Epithelial cell of esophagus (primary cell): Measurements from ENCODE around the gene PSMD10.
A peak's percentile ranks its signal among the peaks of the same experiment; 100 is the strongest.

Source experiments
- DNase-seq: peaks from one replicate; pipeline ENCODE4 v3.0.0; 2010; ENCODE audit warnings: low read depth
- H3K4me3 ChIP-seq: 2 replicates; pipeline ENCODE4 v1.5.1; 2011; ENCODE audit warnings: mild to moderate bottlenecking, low read length, control low read depth
- CTCF ChIP-seq: IDR thresholded peaks from 2 replicates; pipeline ENCODE4 v1.5.1; 2011; ENCODE audit warnings: low read depth, mild to moderate bottlenecking, low read length, control low read depth, inconsistent platforms; ENCODE audit not compliant: insufficient read depth; ENCODE audit errors: missing control alignments

PSMD10 gene

GRCh38 chrX:108130889-108131288 lies 39.5 kb upstream of the PSMD10 start:
- DNase-seq: no peak
- no peak overlapping the region for H3K4me3 ChIP-seq
- no peak for TF ChIP-seq CTCF

- TF ChIP-seq CTCF: no peak
- H3K4me3 ChIP-seq: no peak overlapping the region
- no peak for DNase-seq
Observed at GRCh38 chrX:108127152-108127551, 35.8 kb upstream of the PSMD10 start.

GRCh38 chrX:108126661-108127060 lies 35.3 kb upstream of the PSMD10 start:
- H3K4me3 ChIP-seq: no peak overlapping the region
- DNase-seq: no peak
- TF ChIP-seq CTCF: no peak

GRCh38 chrX:108123591-108124366 lies 32.4 kb upstream of the PSMD10 start:
- TF ChIP-seq CTCF: no peak
- DNase-seq: peak; percentile 6

GRCh38 chrX:108122748-108123147 lies 31.4 kb upstream of the PSMD10 start:
- peak; percentile 76 for DNase-seq
- TF ChIP-seq CTCF: no peak

More at GRCh38 chrX:108123591-108124366, 32.4 kb upstream of the PSMD10 start:
- H3K4me3 ChIP-seq: no peak overlapping the region

GRCh38 chrX:108121291-108121690 lies 29.9 kb upstream of the PSMD10 start:
- H3K4me3 ChIP-seq: no peak overlapping the region
- DNase-seq: no peak

More at GRCh38 chrX:108122748-108123147, 31.4 kb upstream of the PSMD10 start:
- no peak overlapping the region for H3K4me3 ChIP-seq

More at GRCh38 chrX:108121291-108121690, 29.9 kb upstream of the PSMD10 start:
- no peak for TF ChIP-seq CTCF
